PFSK-1 (cell line): Measurements from ENCODE around the gene SCNN1B.

ENCODE experiments used
- FOXP2 ChIP-seq: optimal IDR thresholded peaks from 2 replicates; pipeline ENCODE3; 2011; ENCODE audit warnings: borderline replicate concordance, control low read depth, inconsistent platforms; ENCODE audit not compliant: insufficient read depth; ENCODE audit errors: extremely low read length, extremely low read depth
- POLR2AphosphoS5 ChIP-seq: IDR thresholded peaks from 2 replicates; pipeline ENCODE4 v1.6.1; 2012; ENCODE audit warnings: low read depth, mild to moderate bottlenecking, control low read depth, low read length, moderate library complexity
- REST ChIP-seq, 2 experiments: IDR thresholded peaks; 2 replicates each; pipeline versions ENCODE4 v1.6.1 to v1.8.0; 2011 to 2012; ENCODE audit warnings: low read depth in 2 of 2, low read length in 2 of 2, control low read depth in 1 of 2, inconsistent platforms in 1 of 2, mild to moderate bottlenecking in 1 of 2, moderate library complexity in 1 of 2; ENCODE audit not compliant: insufficient read depth in 1 of 2
- TAF1 ChIP-seq: IDR thresholded peaks from 2 replicates; pipeline ENCODE4 v1.6.1; 2012; ENCODE audit warnings: low read length, control low read depth, borderline replicate concordance; ENCODE audit not compliant: insufficient read depth

GRCh38 chr16:23333034-23333579 lies 31.0 kb downstream of the SCNN1B start:
- no peak for TF ChIP-seq REST (IDR thresholded peaks at IDR 0.05; ENCODE audit: insufficient read depth in 1 of 2, low read depth in 2 of 2, low read length in 2 of 2)
- TF ChIP-seq POLR2AphosphoS5, result no peak
- no peak for TF ChIP-seq FOXP2
- TF ChIP-seq TAF1, result no peak
